AG04449 (cell line): ENCODE results near the gene CCDC88B.

Experiments used
- CTCF ChIA-PET: fragments of 350-600 bp; formaldehyde crosslinking; extraction: SDS; loops from one replicate; lab custom pipeline; 2021; ENCODE audit warnings: antibody characterized with exemption; lab: Yijun Ruan, JAX
- POLR2A ChIA-PET: fragments of 400-600, 350-600 bp; formaldehyde crosslinking; extraction: SDS; loops from one replicate; lab custom pipeline; 2020; ENCODE audit warnings: antibody characterized with exemption, inconsistent platforms; lab: Yijun Ruan, JAX
- DNase-seq: peaks from one replicate; pipeline ENCODE4 v3.0.0-alpha.2; 2010; ENCODE audit warnings: low read depth, low spot score
- H3K4me3 ChIP-seq: 2 replicates; pipeline ENCODE4 v1.5.1; 2011; ENCODE audit warnings: low read depth, mild to moderate bottlenecking, control low read depth, low read length
- TF ChIP-seq, protein P1 (sequence below): IDR thresholded peaks from one replicate; pipeline ENCODE4 v1.5.1; 2011; ENCODE audit warnings: mild to moderate bottlenecking, moderate library complexity, low read length, control low read depth, inconsistent platforms; ENCODE audit not compliant: insufficient read depth; ENCODE audit errors: missing control alignments

The CCDC88B gene

DNA sequence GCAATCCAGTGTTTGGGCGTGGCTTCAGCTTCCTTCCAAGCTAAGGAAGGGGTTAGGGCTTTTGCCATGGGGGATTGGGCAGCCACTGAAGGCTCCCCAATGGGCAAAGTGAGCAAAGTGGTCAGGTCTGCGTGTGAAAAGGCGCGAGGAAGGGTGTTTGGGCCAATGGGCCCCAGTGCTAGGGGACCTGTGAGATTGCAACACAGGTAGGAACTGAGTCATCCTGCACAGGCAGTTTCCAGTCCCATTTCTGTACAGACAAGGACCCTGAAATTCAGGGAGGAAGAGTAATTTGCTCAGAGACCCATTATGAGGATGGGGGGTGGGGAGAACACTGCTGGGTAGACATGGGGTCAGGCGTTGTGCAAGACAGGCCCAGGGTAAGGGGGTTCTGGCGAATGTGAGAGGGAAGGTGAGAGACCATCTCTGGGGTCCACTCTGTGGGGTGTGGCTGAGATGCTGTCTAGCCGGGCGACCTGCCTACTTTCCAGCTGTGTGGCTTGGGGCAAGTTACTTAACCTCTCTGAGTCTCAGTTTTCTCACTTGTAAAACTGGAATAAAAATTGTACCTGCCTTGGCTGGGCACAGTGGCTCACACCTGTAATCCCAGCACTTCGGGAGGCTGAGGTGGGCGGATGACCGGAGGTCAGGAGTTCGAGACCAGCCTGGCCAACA, 7.3 kb downstream of the CCDC88B start:
- CTCF ChIA-PET: interaction anchor here (12.3 to 21.8 kb wide), 3 partner anchors 4 to 44 kb away, joined by 127 to 414 read pairs (median 414); partner anchors contain the start of genes CCDC88B, ESRRA and RPS6KA4
- no peak overlapping the region for H3K4me3 ChIP-seq
- POLR2A ChIA-PET: no interaction called here
- TF ChIP-seq, protein P1, sequence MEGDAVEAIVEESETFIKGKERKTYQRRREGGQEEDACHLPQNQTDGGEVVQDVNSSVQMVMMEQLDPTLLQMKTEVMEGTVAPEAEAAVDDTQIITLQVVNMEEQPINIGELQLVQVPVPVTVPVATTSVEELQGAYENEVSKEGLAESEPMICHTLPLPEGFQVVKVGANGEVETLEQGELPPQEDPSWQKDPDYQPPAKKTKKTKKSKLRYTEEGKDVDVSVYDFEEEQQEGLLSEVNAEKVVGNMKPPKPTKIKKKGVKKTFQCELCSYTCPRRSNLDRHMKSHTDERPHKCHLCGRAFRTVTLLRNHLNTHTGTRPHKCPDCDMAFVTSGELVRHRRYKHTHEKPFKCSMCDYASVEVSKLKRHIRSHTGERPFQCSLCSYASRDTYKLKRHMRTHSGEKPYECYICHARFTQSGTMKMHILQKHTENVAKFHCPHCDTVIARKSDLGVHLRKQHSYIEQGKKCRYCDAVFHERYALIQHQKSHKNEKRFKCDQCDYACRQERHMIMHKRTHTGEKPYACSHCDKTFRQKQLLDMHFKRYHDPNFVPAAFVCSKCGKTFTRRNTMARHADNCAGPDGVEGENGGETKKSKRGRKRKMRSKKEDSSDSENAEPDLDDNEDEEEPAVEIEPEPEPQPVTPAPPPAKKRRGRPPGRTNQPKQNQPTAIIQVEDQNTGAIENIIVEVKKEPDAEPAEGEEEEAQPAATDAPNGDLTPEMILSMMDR: no peak
- DNase-seq: no peak

DNA sequence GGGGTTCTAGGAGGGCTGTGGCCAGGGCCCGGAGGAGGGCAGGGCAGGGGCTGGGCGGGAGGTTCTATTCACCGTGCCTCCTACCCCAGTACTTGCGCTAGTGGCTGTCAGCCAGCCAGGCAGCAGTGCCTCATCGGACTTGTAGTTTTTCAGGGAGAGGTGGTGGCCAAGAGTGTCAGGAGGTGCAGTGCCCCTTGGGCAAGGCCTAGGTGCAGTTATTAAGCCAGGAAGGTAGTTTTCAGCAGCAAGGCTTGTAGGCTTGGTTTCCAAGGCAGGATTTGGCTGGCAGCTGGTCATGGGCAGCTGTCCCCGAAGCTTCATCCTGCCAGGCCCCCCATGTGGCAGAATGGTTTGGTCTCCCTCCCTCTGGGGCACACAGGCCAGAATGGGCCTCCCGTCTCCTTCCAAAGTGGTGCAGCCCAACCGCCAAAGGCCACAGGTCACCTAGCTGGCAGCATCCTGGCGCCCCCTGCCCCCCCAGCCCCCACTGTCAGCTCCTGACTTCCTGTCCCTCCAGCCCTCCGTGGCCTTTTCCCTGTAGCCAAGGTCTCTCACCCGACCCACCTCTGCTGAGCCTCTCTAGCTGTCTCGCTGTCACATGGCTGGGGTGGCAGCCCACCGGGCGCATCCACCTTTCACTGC, 8.5 kb downstream of the CCDC88B start:
- TF ChIP-seq, protein P1: no peak
- no peak for DNase-seq
- POLR2A ChIA-PET: interaction anchor here (0.7 kb wide), 1 partner anchor 346 kb away, joined by 3 read pairs; no protein-coding TSS in a partner anchor
- H3K4me3 ChIP-seq: no peak overlapping the region
- CTCF ChIA-PET: interaction anchor here (0.7 to 21.8 kb wide), 4 partner anchors 3 to 45 kb away, joined by 3 to 414 read pairs (median 270); partner anchors contain the start of genes CCDC88B, ESRRA and RPS6KA4

DNA sequence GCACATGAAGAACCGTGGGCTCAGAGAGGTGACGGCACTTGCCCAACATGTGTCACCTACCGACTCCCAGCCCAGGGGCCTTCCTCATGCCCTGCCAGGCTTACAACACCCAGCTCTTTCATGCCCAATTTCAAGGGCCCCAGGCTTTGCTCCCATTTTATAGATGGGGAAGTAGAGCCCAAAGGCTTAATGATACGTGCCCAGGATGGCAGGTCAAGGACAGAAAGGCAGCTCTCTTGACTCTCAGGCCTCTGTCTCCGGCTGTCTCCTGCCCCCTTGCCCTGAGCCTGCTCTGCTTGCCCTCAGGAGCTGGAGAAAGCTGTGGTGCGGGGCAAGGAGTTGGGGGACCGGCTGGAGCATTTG, 9.0 kb downstream of the CCDC88B start:
- H3K4me3 ChIP-seq: no peak overlapping the region
- DNase-seq: no peak
- CTCF ChIA-PET: interaction anchor here (0.7 to 21.8 kb wide), 4 partner anchors 2 to 45 kb away, joined by 3 to 414 read pairs (median 270); partner anchors contain the start of genes CCDC88B, ESRRA and RPS6KA4
- POLR2A ChIA-PET: no interaction called here
- TF ChIP-seq, protein P1: no peak

DNA sequence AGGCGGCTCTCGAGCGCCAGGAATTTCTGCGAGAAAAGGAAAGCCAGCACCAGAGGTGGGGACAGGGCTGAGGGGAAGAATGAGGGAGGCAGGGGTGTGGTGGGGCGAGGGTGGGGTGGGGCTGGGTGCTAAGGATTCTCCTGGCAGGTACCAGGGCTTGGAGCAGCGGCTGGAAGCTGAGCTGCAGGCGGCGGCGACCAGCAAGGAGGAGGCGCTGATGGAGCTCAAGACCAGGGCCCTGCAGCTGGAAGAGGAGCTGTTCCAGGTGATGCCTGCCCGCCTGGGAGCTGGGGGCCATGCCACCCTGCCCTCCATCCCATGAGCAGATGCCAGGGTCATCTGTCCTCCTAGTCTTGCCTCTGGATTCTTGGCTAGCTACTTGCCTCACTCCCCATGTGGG, 9.4 kb downstream of the CCDC88B start:
- TF ChIP-seq, protein P1: no peak
- H3K4me3 ChIP-seq: no peak overlapping the region
- ChIA-PET POLR2A (no interaction called here), CTCF (interaction anchor here (12.3 to 21.8 kb wide), 3 partner anchors 2 to 46 kb away, joined by 127 to 414 read pairs (median 414); partner anchors contain the start of genes CCDC88B, ESRRA and RPS6KA4)
- no peak for DNase-seq

DNA sequence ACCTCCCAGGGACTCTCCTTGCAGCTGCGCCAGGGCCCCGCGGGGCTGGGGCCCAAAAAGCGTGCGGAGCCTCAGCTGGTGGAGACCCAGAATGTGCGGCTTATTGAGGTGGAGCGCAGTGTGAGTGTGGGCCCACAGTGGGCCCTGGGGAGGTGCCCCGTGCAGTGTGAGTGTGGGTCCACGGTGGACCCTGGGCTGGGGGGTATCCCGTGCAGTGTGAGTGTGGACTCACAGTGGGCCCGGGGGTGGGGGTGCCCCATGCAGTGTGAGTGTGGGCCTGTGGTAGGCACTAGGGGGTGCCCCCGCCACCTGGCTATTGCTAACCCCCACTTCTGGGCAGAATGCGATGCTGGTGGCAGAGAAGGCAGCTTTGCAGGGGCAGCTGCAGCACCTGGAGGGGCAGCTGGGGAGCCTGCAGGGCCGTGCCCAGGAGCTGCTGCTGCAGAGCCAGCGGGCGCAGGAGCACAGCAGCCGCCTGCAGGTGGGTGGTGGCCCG, 11.2 kb downstream of the CCDC88B start:
- ChIA-PET CTCF (interaction anchor here (1.3 to 21.8 kb wide), 4 partner anchors 12 to 100 kb away, joined by 3 to 414 read pairs (median 65); partner anchors contain the start of genes CCDC88B, ESRRA and PLCB3), POLR2A (no interaction called here)
- DNase-seq: no peak
- no peak overlapping the region for H3K4me3 ChIP-seq
- TF ChIP-seq, protein P1: no peak
